Ishikawa (cell line): ENCODE data around the gene ITPR2.

Source experiments
- CEBPB ChIP-seq: IDR thresholded peaks from 2 replicates; pipeline ENCODE4 v1.6.1; 2012
- CREB1 ChIP-seq: IDR thresholded peaks from 2 replicates; pipeline ENCODE4 v1.6.1; 2012; ENCODE audit warnings: low read depth
- EGR1 ChIP-seq: IDR thresholded peaks from 2 replicates; pipeline ENCODE4 v1.6.1; 2012
- EP300 ChIP-seq: IDR thresholded peaks from 2 replicates; pipeline ENCODE4 v1.6.1; 2012; ENCODE audit warnings: borderline replicate concordance
- FOXM1 ChIP-seq: IDR thresholded peaks from 2 replicates; pipeline ENCODE4 v1.6.1; 2012; ENCODE audit warnings: low read depth, borderline replicate concordance
- MAX ChIP-seq: IDR thresholded peaks from 2 replicates; pipeline ENCODE4 v1.6.1; 2012
- NFIC ChIP-seq: IDR thresholded peaks from 2 replicates; pipeline ENCODE4 v1.6.1; 2012
- RAD21 ChIP-seq: IDR thresholded peaks from 2 replicates; pipeline ENCODE4 v1.6.1; 2012; ENCODE audit warnings: low read depth
- REST ChIP-seq: IDR thresholded peaks from 2 replicates; pipeline ENCODE4 v1.6.1; 2012; ENCODE audit warnings: low read depth, mild to moderate bottlenecking
- TAF1 ChIP-seq: IDR thresholded peaks from 2 replicates; pipeline ENCODE4 v1.6.1; 2012; ENCODE audit warnings: low read depth, mild to moderate bottlenecking
- TCF12 ChIP-seq: IDR thresholded peaks from 2 replicates; pipeline ENCODE4 v1.6.1; 2012; ENCODE audit warnings: low read depth
- TEAD4 ChIP-seq: IDR thresholded peaks from 2 replicates; pipeline ENCODE4 v1.6.1; 2012
- USF1 ChIP-seq: IDR thresholded peaks from 2 replicates; pipeline ENCODE4 v1.6.1; 2012
- YY1 ChIP-seq: IDR thresholded peaks from 2 replicates; pipeline ENCODE4 v1.6.1; 2012; ENCODE audit warnings: low read depth
- ZBTB7A ChIP-seq: IDR thresholded peaks from 2 replicates; pipeline ENCODE4 v1.6.1; 2012; ENCODE audit warnings: low read depth

ITPR2 gene

GRCh38 chr12:26566186-26566585 is 266.8 kb downstream of the ITPR2 start:
- TF ChIP-seq TEAD4 (no peak), EGR1 (no peak), NFIC (no peak), EP300 (no peak)

- no peak for TF ChIP-seq EGR1
- no peak for TF ChIP-seq YY1
- no peak for TF ChIP-seq TCF12
- no peak for TF ChIP-seq EP300
- TF ChIP-seq MAX = no peak
- TF ChIP-seq ZBTB7A = no peak
- no peak for TF ChIP-seq REST
- TF ChIP-seq CEBPB = no peak
- TF ChIP-seq NFIC = no peak
- no peak for TF ChIP-seq USF1
- no peak for TF ChIP-seq FOXM1
- TF ChIP-seq TAF1 = no peak
- no peak for TF ChIP-seq CREB1
- TF ChIP-seq RAD21 = no peak
- TF ChIP-seq TEAD4 = no peak
Observed at GRCh38 chr12:26564391-26564790, 268.6 kb downstream of the ITPR2 start.

GRCh38 chr12:26563552-26563951 is 269.4 kb downstream of the ITPR2 start:
- no peak for TF ChIP-seq REST
- no peak for TF ChIP-seq FOXM1
- TF ChIP-seq TAF1 = no peak
- TF ChIP-seq TCF12 = no peak
- no peak for TF ChIP-seq EGR1
- TF ChIP-seq MAX = no peak
- no peak for TF ChIP-seq CREB1
- TF ChIP-seq EP300 = no peak
- TF ChIP-seq CEBPB = no peak
- no peak for TF ChIP-seq YY1
- no peak for TF ChIP-seq USF1

GRCh38 chr12:26557326-26557725 is 275.7 kb downstream of the ITPR2 start:
- TF ChIP-seq TEAD4 = no peak
- TF ChIP-seq CEBPB = no peak
- TF ChIP-seq TAF1 = no peak
- TF ChIP-seq FOXM1 = no peak
- no peak for TF ChIP-seq CREB1
- no peak for TF ChIP-seq TCF12
- no peak for TF ChIP-seq EGR1

- TF ChIP-seq CREB1 = no peak
- no peak for TF ChIP-seq NFIC
- no peak for TF ChIP-seq EGR1
- TF ChIP-seq FOXM1 = no peak
- TF ChIP-seq TAF1 = no peak
- no peak for TF ChIP-seq RAD21
- TF ChIP-seq YY1 = no peak
Observed at GRCh38 chr12:26556916-26557315, 276.1 kb downstream of the ITPR2 start.

- TF ChIP-seq EP300 (no peak), TCF12 (no peak), USF1 (no peak), YY1 (no peak)
Observed at GRCh38 chr12:26555139-26555538, 277.9 kb downstream of the ITPR2 start.
